GM21423 (cell line): Measurements from ENCODE around the gene PLAC8L1.
"Not testable (repeated sequence)": the region's sequence is repeated elsewhere in the genome, so short reads cannot be mapped to it uniquely, and the experiment has no call there.

Source experiments
- ATAC-seq: cut with Tn5 transposase; IDR thresholded peaks from one replicate; pipeline ENCODE4 v1.9.1; 2021; ENCODE audit warnings: mild to moderate bottlenecking, moderate library complexity; ENCODE audit not compliant: unreplicated experiment

PLAC8L1 gene, protein sequence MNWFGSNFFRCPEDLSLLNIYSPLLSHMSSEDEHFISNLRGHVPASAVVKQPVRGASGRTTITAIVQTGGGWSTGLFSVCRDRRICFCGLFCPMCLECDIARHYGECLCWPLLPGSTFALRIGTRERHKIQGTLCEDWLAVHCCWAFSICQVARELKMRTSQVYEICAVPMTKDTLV

DNA sequence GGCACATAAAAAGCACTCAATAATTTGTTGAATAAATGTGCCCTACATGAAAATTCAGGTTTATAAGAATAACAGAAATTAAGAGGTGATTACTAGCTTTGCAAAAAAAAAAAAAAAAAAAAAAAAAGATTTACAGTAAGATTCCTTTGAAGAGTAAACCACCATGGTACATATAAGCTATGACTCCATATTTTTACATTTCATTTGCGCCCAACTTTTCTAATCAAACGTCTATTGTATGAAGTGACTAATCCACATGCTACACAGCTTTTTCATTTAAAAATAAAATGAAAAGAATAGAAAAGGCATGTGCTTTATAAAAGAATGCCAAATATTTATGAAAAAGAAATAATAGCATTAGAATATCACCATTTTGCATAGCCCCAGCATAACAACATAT lies at the start of gene PLAC8L1:
Gene PLAC8L1, minus strand, starts transcription at position 101 of the 400 bp plus-strand sequence. CDS start 1,266 bp downstream, outside the sequence.
- ATAC-seq: no peak

DNA sequence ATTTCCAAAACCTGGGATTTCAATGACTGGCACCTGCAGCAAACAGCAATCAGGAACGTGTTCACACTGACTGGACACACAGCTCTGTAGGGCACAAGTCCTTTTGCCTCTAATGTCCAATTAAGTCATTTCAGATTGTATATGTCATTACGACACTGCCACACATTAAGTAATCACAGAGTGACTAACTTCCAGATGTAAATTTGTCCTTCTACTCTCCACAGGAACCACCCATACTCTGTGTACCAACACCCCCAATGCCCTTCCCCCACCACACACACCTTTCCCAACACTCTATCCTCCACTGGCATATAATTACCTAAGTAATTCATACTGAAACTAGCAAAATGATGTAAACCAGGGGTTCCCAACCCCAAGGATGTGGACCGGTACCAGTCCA lies 46.6 kb upstream of the PLAC8L1 start:
- no peak for ATAC-seq

DNA sequence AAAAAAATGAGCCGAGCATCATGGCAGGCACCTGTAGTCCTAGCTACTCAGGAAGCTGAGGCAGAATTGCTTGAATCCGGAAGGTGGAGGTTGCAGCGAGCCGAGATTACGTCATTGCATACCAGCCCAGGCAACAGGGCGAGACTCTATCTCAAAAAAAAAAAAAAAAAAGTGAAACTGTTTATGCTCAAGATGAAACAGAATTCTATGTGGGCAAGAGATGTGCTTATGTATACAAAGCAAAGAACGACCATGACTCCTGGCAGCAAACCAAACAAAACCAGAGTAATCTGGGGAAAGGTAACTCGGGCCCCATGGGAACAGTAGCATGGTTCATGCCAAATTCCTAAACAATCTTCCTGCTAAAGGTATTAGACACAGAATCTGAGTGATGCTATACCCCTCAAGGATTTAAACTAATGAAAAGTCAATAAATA lies 32.6 kb upstream of the PLAC8L1 start:
- ATAC-seq: no peak

DNA sequence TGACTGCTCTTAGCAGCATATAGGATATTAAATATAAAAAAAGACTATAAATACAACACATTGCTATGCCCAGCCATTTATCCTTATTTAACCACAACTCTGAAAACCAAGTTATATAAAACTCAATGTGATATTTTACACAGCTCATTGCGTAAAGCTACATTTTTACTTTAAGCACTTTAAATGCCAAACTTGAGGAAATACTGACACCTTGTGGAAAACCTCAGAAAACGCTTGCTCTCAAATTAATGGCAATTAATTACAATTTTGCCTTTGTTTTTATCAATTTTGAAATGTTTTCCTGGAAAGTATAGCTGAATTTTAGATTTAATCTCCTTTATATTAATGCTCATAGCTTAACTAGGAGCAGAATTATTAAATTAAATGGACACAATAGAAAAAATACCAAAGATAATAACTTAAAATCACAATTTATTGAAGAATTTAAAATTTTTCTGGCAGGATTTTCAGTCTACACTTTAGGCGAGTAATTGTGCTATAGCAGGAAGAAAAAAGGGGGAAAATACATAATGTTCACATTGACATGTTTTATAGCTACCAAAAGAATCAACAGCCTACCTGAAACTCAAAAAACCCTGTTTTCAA lies 25.2 kb upstream of the PLAC8L1 start:
- ATAC-seq: no peak

DNA sequence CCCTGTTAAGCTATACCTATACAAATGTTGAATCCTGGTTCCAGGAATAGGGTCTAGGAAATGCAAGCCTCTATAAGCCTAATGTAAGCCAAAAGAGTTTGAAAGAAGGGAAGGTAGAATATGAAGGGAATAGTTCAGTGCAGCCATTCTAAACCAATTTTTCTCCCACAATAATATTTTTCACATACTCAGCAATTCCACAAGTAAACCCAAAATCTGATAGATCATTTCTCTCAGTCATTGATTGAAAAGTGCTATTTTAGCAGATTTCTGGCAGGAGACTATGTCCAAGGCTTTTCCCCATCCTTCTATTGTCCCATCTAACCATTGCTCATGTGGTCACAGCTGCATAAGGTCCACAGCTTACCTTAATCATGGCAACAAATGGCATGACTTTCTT lies 20.7 kb upstream of the PLAC8L1 start:
- ATAC-seq: no peak

DNA sequence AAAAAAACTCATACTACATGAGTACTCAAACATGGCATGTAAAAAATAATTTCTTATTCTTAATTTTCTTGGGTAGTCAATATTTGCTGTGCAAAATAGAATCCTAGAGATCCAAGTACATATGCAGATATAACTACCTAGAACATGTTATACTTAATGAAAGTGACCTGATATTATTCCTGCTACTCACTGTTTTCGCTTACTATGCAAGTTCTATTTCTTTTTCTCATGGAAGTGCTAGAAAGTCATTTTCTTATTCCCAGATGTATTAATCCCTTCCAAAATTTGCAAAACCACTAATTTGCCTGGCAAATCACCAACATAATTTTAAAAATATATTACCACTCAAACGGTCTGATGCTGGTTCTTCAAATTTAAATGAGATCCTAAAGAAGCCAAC lies 19.2 kb upstream of the PLAC8L1 start:
- no peak for ATAC-seq

DNA sequence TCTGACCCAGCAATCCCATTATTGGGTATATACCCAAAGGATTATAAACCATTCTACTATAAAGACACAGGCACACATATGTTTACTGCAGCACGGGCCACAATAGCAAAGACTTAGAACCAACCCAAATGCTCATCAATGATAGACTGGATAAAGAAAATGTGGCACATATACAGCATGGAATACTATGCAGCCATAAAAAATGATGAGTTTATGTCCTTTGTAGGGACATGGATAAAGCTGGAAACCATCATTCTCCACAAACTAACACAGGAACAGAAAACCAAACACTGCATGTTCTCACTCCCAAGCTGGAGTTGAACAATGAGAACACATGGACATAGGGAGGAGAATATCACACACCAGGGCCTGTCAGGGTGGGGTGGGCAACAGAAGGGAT lies 16.1 kb upstream of the PLAC8L1 start:
- ATAC-seq: not testable (repeated sequence)

DNA sequence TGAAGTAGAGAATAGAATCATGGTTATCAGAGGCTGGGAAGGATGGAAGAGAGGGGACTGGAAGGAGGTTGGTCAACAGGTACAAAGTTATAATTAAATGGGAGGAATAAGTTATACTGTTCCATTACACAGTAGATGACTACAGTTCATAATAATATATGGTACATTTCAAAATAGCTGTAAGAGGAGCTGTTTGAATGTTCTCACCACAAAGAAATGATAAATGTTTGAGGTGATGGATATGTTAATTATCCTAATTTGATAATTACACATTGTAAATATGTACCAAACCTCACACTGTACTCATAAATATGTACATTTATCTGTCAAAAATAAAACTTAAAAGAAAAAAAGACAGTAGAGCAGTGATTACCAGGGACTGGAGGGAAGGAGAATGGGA lies 12.9 kb upstream of the PLAC8L1 start:
- ATAC-seq: no peak

DNA sequence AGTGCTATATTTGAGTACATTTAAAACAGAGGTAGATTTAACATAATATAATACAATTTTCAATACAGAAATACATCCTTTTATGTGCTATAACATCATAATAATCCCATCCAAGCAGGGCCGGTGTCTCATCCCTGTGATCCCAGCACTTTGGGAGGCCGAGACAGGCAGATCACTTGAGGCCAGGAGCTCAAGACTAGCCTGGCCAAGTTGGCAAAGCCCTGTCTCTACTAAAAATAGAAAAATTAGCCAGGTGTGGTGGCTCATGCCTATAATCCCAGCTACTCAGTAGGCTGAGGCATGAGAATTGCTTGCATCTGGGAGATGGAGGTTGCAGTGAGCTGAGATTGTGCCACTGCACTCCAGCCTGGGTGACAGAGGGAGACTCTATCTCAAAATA lies 11.8 kb upstream of the PLAC8L1 start:
- not testable (repeated sequence) for ATAC-seq

DNA sequence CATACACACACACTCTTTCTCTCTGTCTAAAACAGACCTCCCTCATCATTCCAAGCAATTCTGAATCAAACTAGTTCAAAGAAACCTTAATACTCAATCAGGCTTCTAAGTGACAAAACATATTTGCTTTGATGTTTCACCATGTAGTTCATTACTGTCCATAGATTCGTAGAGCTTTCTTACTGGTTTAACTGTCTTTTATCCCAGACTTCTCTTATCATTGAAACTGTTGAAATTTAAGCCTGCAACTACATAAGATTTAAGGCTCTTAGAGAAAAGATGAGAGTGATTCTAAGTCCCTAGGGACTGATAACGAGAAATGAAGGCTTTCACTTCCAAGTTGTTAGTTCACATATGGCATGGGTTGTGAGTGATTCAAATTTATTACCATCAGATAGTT lies 11.0 kb upstream of the PLAC8L1 start:
- no peak for ATAC-seq

DNA sequence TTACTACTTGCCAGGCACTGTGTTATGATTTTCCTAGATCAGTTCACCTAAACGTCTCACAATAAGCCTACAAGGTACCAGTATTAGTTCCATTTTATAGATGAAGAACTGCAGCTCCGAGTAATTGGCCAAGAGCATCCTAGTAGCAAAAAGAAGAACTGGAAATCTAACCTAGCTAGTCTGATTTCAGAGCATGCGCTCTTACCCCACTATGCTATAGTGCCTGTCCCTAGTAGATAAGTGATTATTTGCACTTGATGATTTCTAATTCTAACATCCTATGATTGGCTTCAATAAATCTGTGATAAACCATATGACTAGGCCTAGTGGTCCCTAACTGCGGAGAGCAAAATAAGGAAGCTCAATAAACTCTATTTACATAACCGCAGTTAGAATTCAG lies 7.1 kb upstream of the PLAC8L1 start:
- no peak for ATAC-seq

DNA sequence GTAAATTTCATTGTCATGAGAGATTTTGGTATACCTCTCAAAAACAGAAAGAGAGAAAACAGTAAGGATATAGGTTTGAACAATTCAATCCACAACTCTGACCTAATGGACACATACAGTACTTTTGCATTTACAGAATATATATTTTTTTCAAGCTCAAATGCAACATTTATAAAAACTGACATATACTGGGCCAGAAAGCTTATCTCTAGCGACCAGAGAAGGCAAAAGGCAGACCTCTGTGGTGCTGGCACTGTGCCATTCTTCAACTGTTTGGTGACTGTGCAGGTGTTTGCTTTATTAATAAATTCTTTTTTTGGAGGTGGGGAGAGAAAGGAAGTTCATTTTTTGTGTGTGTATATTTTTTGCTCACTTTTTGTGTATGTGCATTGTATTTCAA lies 6.0 kb upstream of the PLAC8L1 start:
- no peak for ATAC-seq

DNA sequence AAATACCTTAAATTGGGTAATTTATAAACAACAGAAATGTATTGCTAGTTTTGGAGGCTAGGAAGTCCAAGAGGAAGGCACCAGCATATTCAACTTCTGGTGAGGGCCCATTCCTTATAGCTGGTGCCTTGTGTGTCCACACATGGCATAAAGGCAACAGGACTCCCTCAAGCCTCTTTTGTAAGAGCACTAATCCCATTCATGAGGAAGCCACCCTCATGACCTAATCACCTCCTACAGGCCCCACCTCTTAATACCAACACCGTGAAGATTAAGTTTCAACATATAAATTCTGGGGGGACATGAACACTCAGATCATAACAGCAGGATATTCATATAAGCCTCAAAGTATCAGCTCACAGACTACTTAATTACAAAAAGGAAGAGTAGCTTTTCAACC lies 4.0 kb upstream of the PLAC8L1 start:
- ATAC-seq: no peak

DNA sequence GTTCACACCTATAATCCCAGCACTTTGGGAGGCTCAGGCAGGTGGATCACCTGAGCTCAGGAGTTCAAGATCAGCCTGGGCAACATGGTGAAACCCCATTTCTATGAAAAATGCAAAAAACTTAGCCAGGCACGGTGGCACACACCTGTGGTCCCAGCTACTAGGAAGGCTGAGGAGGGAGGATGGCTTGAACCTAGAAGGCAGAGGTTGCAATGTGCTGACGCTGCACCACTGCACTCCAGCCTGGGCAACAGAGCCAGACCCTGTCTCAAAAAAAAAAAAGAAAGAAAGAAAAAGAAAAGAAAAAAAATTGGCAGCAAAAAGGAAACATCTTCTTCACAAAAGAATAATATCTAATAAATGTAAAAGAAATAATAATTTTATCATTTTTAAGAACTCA lies 3.5 kb upstream of the PLAC8L1 start:
- ATAC-seq: not testable (repeated sequence)

DNA sequence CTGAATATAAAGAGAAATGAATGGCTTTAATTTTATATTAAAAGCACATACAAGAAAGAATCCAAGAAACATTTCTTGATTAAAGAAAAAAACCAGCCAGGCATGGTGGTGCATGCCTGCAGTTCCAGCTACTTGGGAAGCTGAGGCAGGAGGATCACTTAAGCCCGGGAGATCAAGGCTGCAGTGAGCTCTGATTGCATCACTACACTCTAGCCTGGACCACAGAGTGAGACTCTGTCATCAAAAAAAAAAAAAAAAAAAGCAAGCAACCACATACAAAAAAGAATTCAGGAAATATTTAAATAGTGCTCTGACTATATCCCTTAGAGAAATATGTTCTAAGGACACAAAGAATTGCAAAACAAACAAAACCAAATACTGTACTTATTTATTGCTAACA lies 2.5 kb upstream of the PLAC8L1 start:
- no peak for ATAC-seq

DNA sequence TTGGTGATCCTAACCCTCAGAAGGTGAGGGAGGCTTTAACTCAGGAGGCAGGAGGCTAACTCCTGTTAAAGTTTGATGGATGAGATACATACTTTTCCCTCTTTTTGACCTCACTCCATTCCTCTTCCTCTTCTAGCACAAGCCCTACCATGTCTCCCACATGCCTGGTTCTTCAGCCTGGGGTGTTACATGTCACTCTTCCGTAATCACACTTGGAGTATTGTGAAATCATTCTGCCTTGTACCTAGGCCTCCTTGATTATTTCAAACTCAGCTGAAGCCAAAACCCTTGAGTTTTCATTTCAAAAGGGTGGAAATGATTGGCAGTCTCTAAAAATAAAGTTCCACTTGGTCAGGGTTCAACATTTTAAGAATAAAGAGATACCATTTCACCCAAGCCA lies 1.8 kb downstream of the PLAC8L1 start:
- ATAC-seq: no peak

DNA sequence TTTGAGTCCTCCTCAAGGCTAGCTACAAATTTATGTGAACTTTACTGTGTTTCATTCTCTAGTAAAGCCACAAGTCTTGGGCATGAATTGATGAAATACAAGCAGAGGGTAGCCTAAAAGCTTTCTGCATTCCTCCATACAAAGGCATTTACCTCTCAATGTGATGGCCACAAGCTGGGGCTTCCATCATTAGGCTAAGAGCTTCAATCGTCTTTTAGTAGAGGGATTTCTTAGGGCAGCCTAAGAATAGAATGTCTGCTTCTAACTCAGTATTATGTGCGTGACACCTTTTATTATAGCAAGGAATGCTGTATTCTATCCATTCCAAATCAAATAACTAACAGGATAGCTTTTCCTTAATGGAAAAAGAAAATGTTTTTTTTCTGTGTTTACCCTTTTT lies 3.7 kb downstream of the PLAC8L1 start:
- no peak for ATAC-seq

DNA sequence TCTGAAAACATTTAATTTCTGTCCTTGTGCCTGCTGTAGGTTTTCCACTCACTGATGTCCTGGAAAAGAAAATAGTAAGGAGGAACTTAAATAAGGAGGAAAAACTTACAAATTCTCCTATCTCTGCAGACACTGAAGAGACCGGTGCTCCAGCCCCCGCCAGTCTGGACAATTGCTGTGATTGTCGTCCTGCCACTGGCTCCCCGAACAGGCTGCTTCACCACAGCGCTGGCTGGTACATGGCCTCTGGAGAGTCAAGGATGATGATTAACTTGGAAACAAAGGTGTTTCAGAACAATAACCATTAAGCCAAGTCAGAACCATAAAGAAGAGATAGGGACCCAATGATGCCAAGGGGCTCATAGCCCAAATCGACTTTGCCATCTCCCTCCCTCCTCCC lies 7.3 kb downstream of the PLAC8L1 start:
- ATAC-seq: no peak

DNA sequence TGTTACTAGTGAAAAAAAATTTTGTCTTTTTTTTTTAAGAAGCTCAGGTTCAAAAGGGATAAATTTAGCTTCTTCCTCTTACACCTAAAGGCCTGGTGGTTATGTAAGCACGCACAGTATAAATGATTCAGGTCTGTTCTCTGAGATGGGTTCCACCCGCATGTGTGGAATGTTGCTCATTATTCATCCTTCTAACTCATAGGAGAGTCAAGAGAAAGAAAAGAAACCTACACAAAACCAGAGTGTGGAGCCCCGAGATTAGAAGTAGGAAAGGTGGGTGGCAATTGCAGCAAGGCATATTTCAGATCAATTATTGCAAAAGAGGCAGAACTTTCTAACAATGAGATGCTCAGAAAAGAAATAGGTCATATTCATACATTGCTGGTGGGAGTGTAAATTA lies 13.5 kb downstream of the PLAC8L1 start:
- ATAC-seq: no peak

DNA sequence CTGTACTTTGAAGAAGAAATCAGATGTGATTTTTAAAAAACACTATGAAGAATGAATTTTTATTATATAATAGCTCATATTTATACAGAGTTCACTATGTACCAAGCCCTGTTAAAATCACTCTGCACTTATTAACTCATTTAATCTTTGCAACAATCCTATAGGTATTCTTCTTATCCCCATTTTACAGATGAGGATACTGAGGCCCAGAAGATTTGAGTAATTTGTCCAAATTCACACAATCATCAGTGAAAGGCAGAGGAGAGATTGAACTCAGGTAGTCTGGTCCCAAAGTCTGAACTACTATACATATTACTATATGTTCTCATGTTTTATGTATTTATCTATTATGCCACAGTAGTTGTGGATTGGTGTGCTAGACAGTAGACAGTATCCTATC lies 16.1 kb downstream of the PLAC8L1 start:
- ATAC-seq: no peak

DNA sequence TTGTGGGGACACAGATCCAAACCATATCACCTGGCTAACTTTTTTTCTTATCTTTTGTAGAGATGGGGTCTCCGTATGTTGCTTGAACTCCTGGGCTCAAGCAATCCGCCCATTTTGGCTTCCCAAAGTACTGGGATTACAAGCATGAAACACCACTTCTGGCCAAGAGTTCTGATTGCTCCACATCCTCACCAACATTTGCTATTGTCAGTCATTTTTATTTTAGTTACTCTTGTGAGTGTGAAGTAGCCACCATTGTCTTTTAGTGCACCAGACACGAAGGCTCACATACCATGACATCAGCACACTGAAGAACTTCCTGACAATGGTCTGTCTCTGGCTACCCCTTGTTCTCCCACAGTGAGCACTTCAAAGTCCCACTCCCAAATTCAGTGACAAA lies 17.3 kb downstream of the PLAC8L1 start:
- ATAC-seq: no peak

DNA sequence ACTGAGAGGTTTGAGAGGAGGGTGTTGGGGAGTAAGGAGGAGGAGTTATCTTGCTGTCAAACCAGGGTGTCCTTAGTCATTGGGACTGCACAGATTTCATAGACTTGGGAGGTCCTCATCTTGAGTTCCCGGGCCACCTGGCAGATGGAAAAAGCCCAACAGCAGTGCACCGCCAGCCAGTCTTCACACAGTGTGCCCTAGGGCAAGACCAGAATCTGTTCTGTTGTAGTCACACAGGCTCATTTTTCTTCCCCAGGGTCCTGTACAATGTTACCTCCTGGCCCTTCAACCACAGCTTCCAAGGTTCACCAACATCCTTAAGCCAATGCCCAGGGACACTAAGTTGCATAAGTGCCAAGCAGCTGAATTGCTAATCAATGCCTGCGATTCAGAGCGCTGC lies 21.0 kb downstream of the PLAC8L1 start:
- ATAC-seq: no peak

DNA sequence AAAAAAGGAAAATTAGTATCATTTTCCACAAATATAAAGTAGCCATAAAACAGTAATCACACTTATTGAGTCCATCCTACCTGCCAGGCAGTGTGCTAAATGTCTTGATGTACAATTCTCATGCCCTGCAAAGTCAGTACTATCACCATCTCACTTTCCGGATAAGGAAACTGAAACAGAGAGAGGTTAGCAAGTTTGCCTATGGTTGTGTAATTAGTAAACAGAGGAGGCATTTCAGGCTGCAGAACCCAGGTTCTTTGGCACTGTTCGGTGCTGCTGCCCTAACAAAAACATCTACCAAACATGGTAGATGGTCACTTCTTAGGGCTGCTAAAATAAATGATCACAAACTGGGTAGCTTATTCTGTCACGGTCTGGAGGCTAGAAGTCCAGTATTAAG lies 22.6 kb downstream of the PLAC8L1 start:
- peak; percentile 89 for ATAC-seq
